22Rv1 (cell line): ENCODE data around the gene CCDC178.

Experiments used
- ZFX ChIP-seq: fragments of 450-650 bp; IDR thresholded peaks from 2 replicates; pipeline ENCODE4 v1.6.1; 2017; ENCODE audit warnings: antibody characterized with exemption, borderline replicate concordance
- TF ChIP-seq, protein P1 (sequence below): fragments of 450-650 bp; IDR thresholded peaks from 2 replicates; pipeline ENCODE4 v1.5.1; 2017; ENCODE audit warnings: mild to moderate bottlenecking

DNA sequence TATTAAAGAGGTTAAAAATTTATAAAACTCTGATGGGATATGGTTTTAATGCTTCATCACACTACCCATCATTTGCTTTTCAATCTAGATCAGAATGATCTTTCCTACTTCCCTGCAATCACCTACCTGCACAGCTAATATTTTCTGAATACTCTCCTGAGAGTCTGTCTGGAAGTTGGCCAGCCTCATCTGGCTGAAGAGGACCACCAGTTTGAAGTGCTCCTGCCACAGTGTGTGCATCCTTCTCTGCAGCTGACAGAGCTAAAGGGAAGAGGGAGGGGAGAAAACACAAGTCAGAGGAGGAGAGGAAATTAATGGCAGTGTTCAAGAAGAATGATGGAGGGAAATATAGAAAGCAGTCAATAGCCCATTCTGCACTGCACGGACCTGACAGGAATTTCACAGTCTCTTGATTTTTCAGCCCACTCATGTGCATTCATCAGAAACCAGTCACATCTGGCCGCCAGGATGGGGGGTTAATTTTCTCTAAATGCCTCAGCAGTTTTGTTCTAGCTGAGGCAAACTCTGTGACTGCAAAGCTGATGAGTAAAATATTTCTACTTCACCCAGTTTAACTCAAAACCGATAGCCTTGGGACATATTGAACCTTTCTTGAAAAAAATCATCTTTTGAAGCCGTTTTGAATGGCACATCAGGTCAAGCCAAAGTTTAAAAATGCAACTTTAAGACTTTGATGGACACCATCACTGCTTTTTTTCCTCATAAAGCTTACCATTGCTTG, 465.9 kb downstream of the CCDC178 start:
- TF ChIP-seq, protein P1, sequence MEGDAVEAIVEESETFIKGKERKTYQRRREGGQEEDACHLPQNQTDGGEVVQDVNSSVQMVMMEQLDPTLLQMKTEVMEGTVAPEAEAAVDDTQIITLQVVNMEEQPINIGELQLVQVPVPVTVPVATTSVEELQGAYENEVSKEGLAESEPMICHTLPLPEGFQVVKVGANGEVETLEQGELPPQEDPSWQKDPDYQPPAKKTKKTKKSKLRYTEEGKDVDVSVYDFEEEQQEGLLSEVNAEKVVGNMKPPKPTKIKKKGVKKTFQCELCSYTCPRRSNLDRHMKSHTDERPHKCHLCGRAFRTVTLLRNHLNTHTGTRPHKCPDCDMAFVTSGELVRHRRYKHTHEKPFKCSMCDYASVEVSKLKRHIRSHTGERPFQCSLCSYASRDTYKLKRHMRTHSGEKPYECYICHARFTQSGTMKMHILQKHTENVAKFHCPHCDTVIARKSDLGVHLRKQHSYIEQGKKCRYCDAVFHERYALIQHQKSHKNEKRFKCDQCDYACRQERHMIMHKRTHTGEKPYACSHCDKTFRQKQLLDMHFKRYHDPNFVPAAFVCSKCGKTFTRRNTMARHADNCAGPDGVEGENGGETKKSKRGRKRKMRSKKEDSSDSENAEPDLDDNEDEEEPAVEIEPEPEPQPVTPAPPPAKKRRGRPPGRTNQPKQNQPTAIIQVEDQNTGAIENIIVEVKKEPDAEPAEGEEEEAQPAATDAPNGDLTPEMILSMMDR: no peak
- no peak for TF ChIP-seq ZFX
